Astrocyte (in vitro differentiated cells and primary cell): ENCODE measurements around the gene TMEM256. TPM values are rescaled to one million over a fixed set of nuclear protein-coding genes. Genes with fewer than 3 reads are reported as not detected.

ENCODE experiments used
- DNase-seq: peaks from one replicate; pipeline ENCODE4 v3.0.0-alpha.2; 2010; ENCODE audit warnings: low read depth
- FAIRE-seq: peaks from 2 replicates; lab custom pipeline; 2011; peaks lifted over from hg19 to GRCh38; lab: Jason Lieb, UNC
- H2AFZ ChIP-seq: 2 replicates; pipeline ENCODE4 v1.6.0; 2012; ENCODE audit warnings: low read depth, low read length, inconsistent platforms
- H3K27ac ChIP-seq: 2 replicates; pipeline ENCODE4 v1.5.1; 2011; ENCODE audit warnings: low read depth, low read length, inconsistent platforms
- H3K27me3 ChIP-seq: 2 replicates; pipeline ENCODE4 v1.6.0; 2011; ENCODE audit warnings: low read length, inconsistent platforms; ENCODE audit not compliant: insufficient read depth
- H3K36me3 ChIP-seq: 2 replicates; pipeline ENCODE4 v1.5.1; 2011; ENCODE audit warnings: low read length, inconsistent platforms; ENCODE audit not compliant: insufficient read depth
- H3K4me1 ChIP-seq: 2 replicates; pipeline ENCODE4 v1.5.1; 2011; ENCODE audit warnings: low read length, inconsistent platforms; ENCODE audit not compliant: insufficient read depth
- H3K4me2 ChIP-seq: 2 replicates; pipeline ENCODE4 v1.6.0; 2012; ENCODE audit warnings: low read length, inconsistent platforms
- H3K4me3 ChIP-seq: 2 replicates; pipeline ENCODE4 v1.5.1; 2011; ENCODE audit warnings: low read depth, mild to moderate bottlenecking, low read length, inconsistent platforms; ENCODE audit not compliant: insufficient read depth
- H3K79me2 ChIP-seq: 2 replicates; pipeline ENCODE4 v1.6.0; 2012; ENCODE audit warnings: mild to moderate bottlenecking, low read length, inconsistent platforms; ENCODE audit not compliant: insufficient read depth
- H3K9ac ChIP-seq: 2 replicates; pipeline ENCODE4 v1.6.0; 2012; ENCODE audit warnings: mild to moderate bottlenecking, low read length, inconsistent platforms
- H3K9me3 ChIP-seq: 2 replicates; pipeline ENCODE4 v1.5.1; 2012; ENCODE audit warnings: low read depth, mild to moderate bottlenecking, low read length, inconsistent platforms; ENCODE audit not compliant: insufficient read depth
- H4K20me1 ChIP-seq: 2 replicates; pipeline ENCODE4 v1.6.0; 2012; ENCODE audit warnings: low read length, inconsistent platforms; ENCODE audit not compliant: insufficient read depth
- H3K27ac Mint-ChIP-seq: one replicate; pipeline ENCODE4 v1.8.0; 2021; ENCODE audit warnings: mild to moderate bottlenecking, mixed read lengths; ENCODE audit not compliant: unreplicated experiment
- H3K27me3 Mint-ChIP-seq: one replicate; pipeline ENCODE4 v1.8.0; 2021; ENCODE audit warnings: low read depth, mixed read lengths; ENCODE audit not compliant: unreplicated experiment
- H3K36me3 Mint-ChIP-seq: one replicate; pipeline ENCODE4 v1.8.0; 2021; ENCODE audit warnings: low read depth, mixed read lengths; ENCODE audit not compliant: unreplicated experiment
- H3K4me1 Mint-ChIP-seq: one replicate; pipeline ENCODE4 v1.8.0; 2021; ENCODE audit warnings: low read depth, mixed read lengths; ENCODE audit not compliant: unreplicated experiment
- H3K4me3 Mint-ChIP-seq: one replicate; pipeline ENCODE4 v1.8.0; 2021; ENCODE audit warnings: mild to moderate bottlenecking, moderate library complexity, mixed read lengths; ENCODE audit not compliant: unreplicated experiment
- H3K9me3 Mint-ChIP-seq: one replicate; pipeline ENCODE4 v1.8.0; 2021; ENCODE audit warnings: mild to moderate bottlenecking, mixed read lengths; ENCODE audit not compliant: unreplicated experiment
- CTCF ChIP-seq: IDR thresholded peaks from 2 replicates; pipeline ENCODE4 v1.5.1; 2011; ENCODE audit warnings: low read depth, mild to moderate bottlenecking, inconsistent platforms, low read length, moderate library complexity; ENCODE audit not compliant: insufficient read depth
- EZH2 ChIP-seq: IDR thresholded peaks from 2 replicates; pipeline ENCODE4 v1.6.1; 2012; ENCODE audit warnings: mild to moderate bottlenecking, low read length, inconsistent platforms; ENCODE audit not compliant: insufficient read depth
- total RNA-seq: library from RNA; stranded (reverse); gene quantifications from 2 replicates; pipeline ENCODE4 v1.2.1, GENCODE V29; 2021

TMEM256 gene
- total RNA-seq, 1 donor from 2014 or later: 45.7 TPM

- DNase-seq: no peak
- no peak overlapping the region for H2AFZ ChIP-seq
- no peak overlapping the region for H3K4me2 ChIP-seq
These were observed 40.6 kb downstream of the TMEM256 start for GRCh38 chr17:7363311-7363710.

GRCh38 chr17:7361906-7362305 is 42.0 kb downstream of the TMEM256 start:
- Histone ChIP-seq H3K9me3 (no peaks in the 10 kb centered on the region), H3K4me3 (no peak overlapping the region), H3K79me2 (no peaks in the 10 kb centered on the region), H3K4me2 (no peak overlapping the region), H3K4me1 (no peaks in the 10 kb centered on the region), H3K27me3 (peaks cover 2% of the 10 kb centered on the region), H4K20me1 (no peaks in the 10 kb centered on the region), H3K9ac (no peak overlapping the region), H3K27ac (no peak overlapping the region), H3K36me3 (no peaks in the 10 kb centered on the region), H2AFZ (no peak overlapping the region)
- no peak overlapping the region for H3K27ac Mint-ChIP-seq
- TF ChIP-seq CTCF (no peak), EZH2 (no peak)
- FAIRE-seq (no peak), DNase-seq (no peak)
- H3K27me3 Mint-ChIP-seq: peaks cover 4% of the 10 kb centered on the region
- H3K4me1 Mint-ChIP-seq: no peaks in the 10 kb centered on the region
- H3K4me3 Mint-ChIP-seq: peak overlapping the region; percentile 6
- no peaks in the 10 kb centered on the region for H3K36me3 Mint-ChIP-seq
- no peaks in the 10 kb centered on the region for H3K9me3 Mint-ChIP-seq

More at GRCh38 chr17:7363311-7363710, 40.6 kb downstream of the TMEM256 start:
- Mint-ChIP-seq H3K4me1 (peaks cover 1% of the 10 kb centered on the region), H3K4me3 (no peak overlapping the region), H3K36me3 (no peaks in the 10 kb centered on the region), H3K27ac (no peak overlapping the region), H3K27me3 (peaks cover 6% of the 10 kb centered on the region), H3K9me3 (no peaks in the 10 kb centered on the region)
- no peaks in the 10 kb centered on the region for H3K79me2 ChIP-seq
- no peak overlapping the region for H3K4me3 ChIP-seq
- FAIRE-seq: no peak
- H3K27me3 ChIP-seq: no peaks in the 10 kb centered on the region
- H3K4me1 ChIP-seq: no peaks in the 10 kb centered on the region
- no peaks in the 10 kb centered on the region for H3K36me3 ChIP-seq
- no peaks in the 10 kb centered on the region for H4K20me1 ChIP-seq
- no peak overlapping the region for H3K9ac ChIP-seq
- no peaks in the 10 kb centered on the region for H3K9me3 ChIP-seq
- H3K27ac ChIP-seq: no peak overlapping the region
- TF ChIP-seq EZH2 (no peak), CTCF (no peak)

- Mint-ChIP-seq H3K4me3 (no peak overlapping the region), H3K27ac (no peak overlapping the region), H3K27me3 (no peaks in the 10 kb centered on the region), H3K9me3 (no peaks in the 10 kb centered on the region), H3K36me3 (no peaks in the 10 kb centered on the region), H3K4me1 (peaks cover 15% of the 10 kb centered on the region)
- Histone ChIP-seq H3K36me3 (no peaks in the 10 kb centered on the region), H3K4me2 (no peak overlapping the region), H4K20me1 (peaks cover 25% of the 10 kb centered on the region), H3K4me1 (peaks cover 23% of the 10 kb centered on the region), H3K4me3 (no peak overlapping the region), H3K27me3 (peaks cover 3% of the 10 kb centered on the region), H3K9me3 (no peaks in the 10 kb centered on the region), H2AFZ (no peak overlapping the region), H3K9ac (no peak overlapping the region), H3K79me2 (peaks cover 23% of the 10 kb centered on the region), H3K27ac (no peak overlapping the region)
- FAIRE-seq: no peak
- DNase-seq: no peak
- TF ChIP-seq CTCF (no peak), EZH2 (no peak)
These were observed 46.5 kb downstream of the TMEM256 start for GRCh38 chr17:7357381-7357780.
